HG02970 (cell line): Measurements from ENCODE around the gene LRRC1.

Experiments
- ATAC-seq: cut with Tn5 transposase; IDR thresholded peaks from one replicate; pipeline ENCODE4 v1.9.1; 2021; ENCODE audit warnings: mild to moderate bottlenecking, moderate library complexity, moderate number of reproducible peaks; ENCODE audit not compliant: unreplicated experiment, low FRiP score

LRRC1 gene

GRCh38 chr6:53840027-53840426 is 45.2 kb downstream of the LRRC1 start:
- no peak for ATAC-seq

- no peak for ATAC-seq
Measured at GRCh38 chr6:53845280-53846195, 50.7 kb downstream of the LRRC1 start.

GRCh38 chr6:53846250-53846649 is 51.4 kb downstream of the LRRC1 start:
- ATAC-seq, result no peak

DNA sequence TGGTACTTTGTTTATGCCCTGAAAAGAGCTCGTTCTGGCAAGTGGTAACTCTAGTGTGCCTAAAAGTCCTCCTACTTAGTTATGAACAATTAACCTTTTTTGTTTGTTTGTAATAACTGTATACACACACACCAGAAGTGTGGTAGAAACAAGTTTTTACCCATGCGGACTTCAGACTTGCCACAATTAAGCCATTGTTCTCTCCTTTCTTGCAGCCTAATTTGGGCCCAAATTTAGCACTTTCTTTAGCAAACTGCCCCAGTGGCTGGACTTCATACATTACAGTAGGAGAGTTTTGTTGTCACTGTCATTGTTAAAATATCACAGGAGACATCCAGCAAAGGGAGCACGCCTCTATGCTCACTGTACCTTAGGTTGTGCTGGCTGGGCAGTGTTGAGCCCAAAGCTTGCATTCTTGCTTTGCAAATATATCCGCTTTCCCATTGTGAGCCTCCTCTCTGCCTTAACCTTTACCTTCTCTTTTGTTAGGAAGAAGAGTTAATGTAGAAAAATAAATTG is 53.0 kb downstream of the LRRC1 start:
- ATAC-seq, result no peak

- ATAC-seq, result no peak
Measured at GRCh38 chr6:53850527-53850926, 55.7 kb downstream of the LRRC1 start.

DNA sequence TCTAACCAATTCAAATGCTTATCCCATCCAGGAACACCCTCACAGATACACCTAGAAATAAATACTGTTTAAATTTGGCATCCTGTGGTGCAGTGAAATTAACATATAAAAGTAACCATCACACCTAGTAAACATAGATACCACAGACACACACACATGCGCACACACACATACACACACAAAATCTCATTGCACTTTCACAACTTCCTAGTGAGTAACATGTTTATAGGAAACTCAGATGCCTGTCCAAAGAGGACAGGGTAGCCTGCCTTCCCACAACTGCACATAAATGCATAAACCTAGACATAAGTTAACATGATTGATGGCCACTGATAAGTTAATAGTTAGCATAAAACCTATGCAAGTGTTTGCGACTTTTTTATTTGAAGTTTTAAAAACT is 56.8 kb downstream of the LRRC1 start:
- ATAC-seq, result no peak

- no peak for ATAC-seq
Measured at GRCh38 chr6:53852805-53853204, 58.0 kb downstream of the LRRC1 start.

GRCh38 chr6:53854843-53855567 is 60.2 kb downstream of the LRRC1 start:
- ATAC-seq, result peak; percentile 98

DNA sequence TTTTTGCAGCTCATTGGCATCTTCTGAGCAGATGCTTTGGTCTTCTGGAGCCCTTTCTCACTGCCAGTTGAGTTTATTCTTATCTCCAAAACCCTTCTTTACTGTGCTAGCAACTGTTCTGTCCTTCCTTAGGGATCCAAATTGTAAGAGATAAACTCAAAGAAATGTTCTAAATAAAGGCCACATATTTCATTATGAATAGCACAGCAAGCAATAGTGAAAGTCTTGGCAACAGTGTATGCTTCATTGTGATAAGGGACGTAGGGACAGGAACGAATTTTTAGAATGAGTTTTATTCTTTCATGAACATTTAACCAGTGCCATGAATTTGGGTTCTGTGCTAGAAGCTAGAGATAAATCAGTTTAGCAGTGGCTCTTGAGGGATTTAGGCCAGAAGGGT is 61.1 kb downstream of the LRRC1 start:
- no peak for ATAC-seq

- ATAC-seq, result no peak
Measured at GRCh38 chr6:53857318-53858094, 62.7 kb downstream of the LRRC1 start.

GRCh38 chr6:53858196-53858595 is 63.4 kb downstream of the LRRC1 start:
- ATAC-seq, result no peak

GRCh38 chr6:53858913-53859312 is 64.1 kb downstream of the LRRC1 start:
- no peak for ATAC-seq

DNA sequence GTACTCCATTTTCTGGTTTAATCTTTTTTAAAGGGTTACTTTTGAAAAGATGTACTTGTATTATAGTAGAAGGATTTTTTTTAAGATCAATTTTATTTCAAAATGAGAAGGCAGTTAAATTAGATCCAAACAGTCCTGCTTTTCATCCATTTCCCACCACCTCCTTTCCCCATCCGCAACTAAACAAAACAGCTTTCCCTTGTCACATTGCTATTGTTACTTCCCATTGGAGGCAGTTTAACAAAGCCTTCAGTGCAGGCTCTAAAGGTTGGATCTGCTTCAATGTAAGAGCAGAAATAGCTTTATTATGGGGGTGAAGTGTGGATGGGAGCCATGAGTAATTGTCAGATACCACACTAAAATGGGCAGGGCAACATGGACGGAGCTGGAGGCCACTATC is 65.7 kb downstream of the LRRC1 start:
- ATAC-seq, result no peak

- ATAC-seq, result no peak
Measured at GRCh38 chr6:53861518-53861917, 66.7 kb downstream of the LRRC1 start.

DNA sequence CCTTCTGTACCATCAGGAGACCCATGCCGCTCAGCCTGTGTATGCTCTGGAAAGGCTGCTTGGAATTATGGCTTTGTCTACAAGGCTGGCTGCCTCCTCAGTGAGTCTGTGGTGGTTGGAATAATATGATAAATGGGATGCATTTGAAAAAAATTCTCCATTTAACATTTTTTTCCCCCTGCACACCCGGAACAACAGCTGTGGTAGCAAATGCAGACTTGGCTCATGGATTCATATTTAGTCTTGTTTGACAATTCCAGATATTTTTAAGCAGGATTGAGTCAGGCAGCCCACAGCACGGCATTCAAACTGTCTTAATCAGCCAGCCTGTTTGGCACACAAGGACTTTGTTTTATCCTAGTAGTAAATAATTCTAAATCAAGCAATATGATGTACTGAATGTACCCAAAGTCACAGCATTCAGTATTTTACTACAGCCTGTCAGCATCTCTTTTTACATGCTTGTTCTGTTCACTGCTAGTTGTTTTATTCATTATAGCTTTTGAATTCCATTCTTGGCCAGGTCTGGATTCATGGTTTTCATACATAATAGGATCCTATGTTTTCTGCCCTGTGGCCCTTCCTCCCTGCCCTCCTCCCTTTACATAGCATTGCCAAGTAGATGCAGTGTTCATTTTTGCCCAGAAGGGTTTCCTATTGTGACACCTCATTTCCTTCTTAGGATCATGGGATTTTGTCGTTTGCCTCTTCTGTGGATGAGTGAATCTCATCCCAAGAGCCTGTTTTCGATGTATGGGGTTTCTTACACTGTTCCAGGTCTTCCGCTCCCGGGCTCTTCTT is 68.1 kb downstream of the LRRC1 start:
- ATAC-seq, result no peak

DNA sequence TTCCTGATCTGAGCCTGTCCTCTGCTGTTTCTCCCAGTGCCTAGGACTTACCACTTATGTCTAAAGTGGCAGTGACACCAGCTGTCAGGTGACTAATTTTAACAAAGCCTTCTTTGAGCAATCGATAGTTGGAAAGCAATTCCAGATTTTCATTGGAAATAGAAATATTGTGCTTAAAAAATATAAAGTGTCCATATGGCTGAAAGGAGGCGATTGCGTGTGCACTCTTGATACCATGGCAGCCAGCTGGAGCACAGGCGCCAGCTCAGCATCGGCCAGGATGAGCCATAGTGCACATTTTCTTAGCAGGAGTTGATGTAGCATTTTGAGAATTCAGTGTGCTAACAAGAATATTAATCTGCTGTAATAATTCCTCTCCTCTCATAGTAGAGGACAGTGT is 70.0 kb downstream of the LRRC1 start:
- ATAC-seq, result no peak

DNA sequence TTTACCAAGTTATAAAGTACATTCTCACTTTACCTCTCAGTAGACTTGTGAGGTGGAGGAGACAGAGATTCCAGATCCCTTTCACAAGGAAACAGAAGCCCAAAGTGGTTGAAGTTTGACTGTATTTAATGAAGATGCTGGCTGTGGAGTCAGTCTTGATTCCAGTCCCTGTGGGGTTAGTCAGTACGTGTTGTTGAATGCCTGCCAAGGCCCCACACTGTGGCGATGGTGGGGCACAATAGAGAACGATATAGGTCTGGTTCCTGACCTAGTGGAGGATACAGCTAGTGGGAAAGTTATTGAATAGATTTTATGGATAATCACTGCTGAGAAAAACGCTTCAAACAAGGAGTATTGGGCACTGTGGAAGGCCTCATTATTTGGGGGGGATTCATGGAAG is 71.4 kb downstream of the LRRC1 start:
- no peak for ATAC-seq

DNA sequence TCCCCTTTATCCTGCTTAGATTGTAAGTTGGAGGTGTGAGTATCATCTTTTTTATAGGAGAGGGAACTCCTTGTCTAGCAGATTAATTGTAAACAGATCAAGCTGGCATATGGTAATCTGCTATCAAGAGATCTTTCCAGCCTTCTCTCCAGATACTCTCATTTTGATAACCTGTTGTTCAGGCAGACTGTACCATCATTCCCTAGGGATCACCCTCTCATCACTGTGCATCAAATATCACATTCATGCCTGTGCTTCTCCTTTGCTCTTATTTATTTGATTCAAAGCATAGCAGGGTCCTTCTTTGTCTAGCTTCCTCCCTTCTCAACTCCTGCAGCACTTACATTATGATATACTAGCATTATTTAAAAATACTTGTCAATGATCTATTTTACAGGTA is 73.8 kb downstream of the LRRC1 start:
- ATAC-seq, result no peak

DNA sequence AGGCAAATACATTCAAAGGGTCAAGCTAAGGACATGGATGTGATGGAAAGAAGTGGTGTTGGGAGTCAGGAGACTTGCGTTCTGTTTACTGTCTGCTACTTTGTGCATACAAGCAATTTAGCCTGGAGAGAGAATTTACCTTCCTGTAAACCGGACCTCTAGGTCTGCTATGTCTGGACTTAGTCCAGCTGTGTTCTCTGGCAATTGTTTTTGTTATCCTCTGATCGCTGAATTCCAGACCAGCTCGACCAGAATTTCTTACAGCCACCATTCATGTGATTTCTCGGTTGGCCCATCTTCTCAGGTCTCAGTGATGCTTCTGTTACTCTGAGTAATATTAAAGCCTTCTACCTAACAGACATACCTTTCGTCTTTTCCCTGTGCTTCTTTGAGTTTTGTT is 75.2 kb downstream of the LRRC1 start:
- ATAC-seq, result no peak

- no peak for ATAC-seq
Measured at GRCh38 chr6:53873922-53874321, 79.1 kb downstream of the LRRC1 start.
